Activated naive CD8-positive, alpha-beta T cell (primary cell): ENCODE results near the gene USP2.

Experiments used
- H3K27ac Mint-ChIP-seq: one replicate; pipeline ENCODE4 v1.8.0; 2021; ENCODE audit warnings: mixed read lengths
- H3K27me3 Mint-ChIP-seq: one replicate; pipeline ENCODE4 v1.8.0; 2021; ENCODE audit warnings: mixed read lengths
- H3K36me3 Mint-ChIP-seq: one replicate; pipeline ENCODE4 v1.8.0; 2021; ENCODE audit warnings: mixed read lengths
- H3K4me1 Mint-ChIP-seq: one replicate; pipeline ENCODE4 v1.8.0; 2021; ENCODE audit warnings: low read depth, mixed read lengths
- H3K4me3 Mint-ChIP-seq: one replicate; pipeline ENCODE4 v1.8.0; 2021; ENCODE audit warnings: mild to moderate bottlenecking, mixed read lengths
- H3K9me3 Mint-ChIP-seq: one replicate; pipeline ENCODE4 v1.8.0; 2021; ENCODE audit warnings: low read depth, mixed read lengths

USP2 gene

GRCh38 chr11:119322921-119323531 is 58.5 kb downstream of the USP2 start:
- Mint-ChIP-seq H3K27me3 (peaks cover 7% of the 10 kb centered on the region), H3K36me3 (no peaks in the 10 kb centered on the region), H3K4me1 (peaks cover 19% of the 10 kb centered on the region), H3K27ac (no peak overlapping the region), H3K9me3 (no peaks in the 10 kb centered on the region), H3K4me3 (no peak overlapping the region)

DNA sequence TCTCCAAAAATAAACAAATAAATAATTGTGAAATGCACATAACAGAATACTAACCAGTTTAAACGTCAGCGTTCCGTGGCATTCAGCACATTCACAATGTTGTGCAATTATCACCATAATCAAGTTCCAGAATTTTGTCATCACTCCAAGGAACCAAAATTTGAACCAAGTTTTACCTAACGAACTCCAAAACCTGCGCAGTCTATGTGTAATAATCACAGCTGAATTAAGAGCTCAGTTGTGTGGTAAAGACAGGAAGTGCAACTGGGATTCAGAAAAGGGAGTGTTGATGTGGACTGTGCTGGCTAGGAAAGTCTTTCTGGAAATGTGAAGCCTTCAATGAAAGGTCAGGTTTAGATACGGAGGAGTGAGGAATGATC is 59.1 kb downstream of the USP2 start:
- no peaks in the 10 kb centered on the region for H3K36me3 Mint-ChIP-seq
- H3K4me1 Mint-ChIP-seq: peaks cover 19% of the 10 kb centered on the region
- H3K9me3 Mint-ChIP-seq: no peaks in the 10 kb centered on the region
- peak overlapping the region; percentile 9 for H3K4me3 Mint-ChIP-seq
- H3K27ac Mint-ChIP-seq: no peak overlapping the region
- peaks cover 7% of the 10 kb centered on the region for H3K27me3 Mint-ChIP-seq

- Mint-ChIP-seq H3K4me1 (peaks cover 19% of the 10 kb centered on the region), H3K4me3 (peak overlapping the region; percentile 82), H3K27ac (peak overlapping the region; percentile 16), H3K9me3 (no peaks in the 10 kb centered on the region), H3K27me3 (peaks cover 7% of the 10 kb centered on the region), H3K36me3 (no peaks in the 10 kb centered on the region)
These were observed 60.5 kb downstream of the USP2 start for GRCh38 chr11:119320776-119321524.

DNA sequence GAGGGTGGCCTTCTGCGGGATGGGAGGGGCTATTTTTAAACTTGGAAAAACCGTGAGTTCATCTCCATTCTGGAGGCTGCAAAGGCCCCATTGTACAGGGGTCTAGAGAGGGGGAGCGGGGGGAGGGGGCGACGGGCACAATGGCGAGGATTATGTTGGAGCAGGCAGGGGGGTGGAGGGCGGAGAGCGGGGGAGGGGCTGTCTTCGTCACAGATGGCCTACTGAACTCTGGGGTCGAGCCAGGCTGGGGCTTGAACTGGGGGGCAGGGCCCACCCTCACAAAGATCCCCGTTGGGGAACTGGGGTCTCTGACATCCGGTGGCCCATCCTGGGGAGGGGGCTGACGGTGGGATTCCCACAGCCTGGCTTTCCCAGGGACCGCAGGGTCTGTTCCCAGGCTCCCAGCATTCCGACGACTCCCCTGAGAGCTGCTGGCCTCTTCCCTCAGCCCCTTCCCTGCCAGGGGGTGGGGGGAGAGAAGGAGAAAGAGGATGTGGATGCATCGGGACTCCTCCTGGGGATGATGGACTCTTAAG is 61.2 kb downstream of the USP2 start:
- Mint-ChIP-seq H3K9me3 (no peaks in the 10 kb centered on the region), H3K27ac (no peak overlapping the region), H3K4me3 (peak overlapping the region; percentile 84), H3K27me3 (peaks cover 7% of the 10 kb centered on the region), H3K36me3 (no peaks in the 10 kb centered on the region), H3K4me1 (peaks cover 23% of the 10 kb centered on the region)

GRCh38 chr11:119319700-119320239 is 61.7 kb downstream of the USP2 start:
- no peaks in the 10 kb centered on the region for H3K9me3 Mint-ChIP-seq
- peak overlapping the region; percentile 84 for H3K4me3 Mint-ChIP-seq
- H3K27ac Mint-ChIP-seq: no peak overlapping the region
- H3K36me3 Mint-ChIP-seq: no peaks in the 10 kb centered on the region
- peaks cover 7% of the 10 kb centered on the region for H3K27me3 Mint-ChIP-seq
- peaks cover 26% of the 10 kb centered on the region for H3K4me1 Mint-ChIP-seq

DNA sequence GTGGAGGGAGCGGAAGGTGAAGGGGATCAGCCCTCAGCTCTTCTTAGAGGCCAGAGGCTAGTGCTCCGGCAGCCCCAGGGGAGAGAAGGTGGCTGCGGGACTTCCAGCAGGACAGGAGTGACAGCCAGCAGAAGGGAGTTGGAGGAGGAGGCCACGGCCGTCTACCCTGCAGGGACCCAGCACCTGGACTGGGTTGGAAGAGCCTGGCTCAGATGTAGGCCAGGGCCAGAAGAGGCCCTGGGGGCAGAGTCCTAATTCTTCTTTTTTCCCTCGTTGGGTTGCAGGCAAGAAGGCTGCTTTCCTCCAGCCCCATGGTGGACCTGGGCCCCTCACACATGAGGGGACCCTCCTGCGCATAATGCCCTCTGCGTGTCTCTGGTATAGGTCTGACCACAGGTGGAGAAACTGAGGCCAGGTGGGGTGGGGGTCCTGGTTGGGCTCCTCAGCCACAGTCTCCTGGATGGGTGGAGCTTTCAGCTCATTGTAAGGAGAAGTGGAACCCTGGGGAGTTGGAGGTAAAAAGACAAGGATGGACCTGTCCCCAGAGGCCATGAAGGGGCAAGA is 62.3 kb downstream of the USP2 start:
- Mint-ChIP-seq H3K4me3 (peak overlapping the region; percentile 84), H3K27me3 (peaks cover 7% of the 10 kb centered on the region), H3K9me3 (no peaks in the 10 kb centered on the region), H3K36me3 (no peaks in the 10 kb centered on the region), H3K27ac (no peak overlapping the region), H3K4me1 (peaks cover 26% of the 10 kb centered on the region)

GRCh38 chr11:119318240-119319135 is 63.0 kb downstream of the USP2 start:
- H3K27me3 Mint-ChIP-seq: peaks cover 7% of the 10 kb centered on the region
- no peaks in the 10 kb centered on the region for H3K9me3 Mint-ChIP-seq
- H3K27ac Mint-ChIP-seq: no peak overlapping the region
- no peaks in the 10 kb centered on the region for H3K36me3 Mint-ChIP-seq
- peak overlapping the region; percentile 13 for H3K4me3 Mint-ChIP-seq
- peaks cover 24% of the 10 kb centered on the region for H3K4me1 Mint-ChIP-seq

- H3K27ac Mint-ChIP-seq: no peak overlapping the region
- peaks cover 7% of the 10 kb centered on the region for H3K27me3 Mint-ChIP-seq
- no peaks in the 10 kb centered on the region for H3K9me3 Mint-ChIP-seq
- H3K36me3 Mint-ChIP-seq: no peaks in the 10 kb centered on the region
- no peak overlapping the region for H3K4me3 Mint-ChIP-seq
- H3K4me1 Mint-ChIP-seq: peaks cover 22% of the 10 kb centered on the region
These were observed 63.8 kb downstream of the USP2 start for GRCh38 chr11:119317592-119318239.

- peak within 1 kb of the TSS; percentile 81 for H3K4me3 Mint-ChIP-seq
- no peak within 1 kb of the TSS for H3K27ac Mint-ChIP-seq
- H3K36me3 Mint-ChIP-seq: no peaks in the 10 kb centered on the region
- peaks cover 7% of the 10 kb centered on the region for H3K27me3 Mint-ChIP-seq
- no peaks in the 10 kb centered on the region for H3K9me3 Mint-ChIP-seq
- peaks cover 20% of the 10 kb centered on the region for H3K4me1 Mint-ChIP-seq
These were observed 64.5 kb downstream of the USP2 start, which contains the start of gene MCAM for GRCh38 chr11:119316729-119317591. Gene MCAM (minus strand): TSS chr11:119317130. CDS start chr11:119317101, 29 bp downstream.

DNA sequence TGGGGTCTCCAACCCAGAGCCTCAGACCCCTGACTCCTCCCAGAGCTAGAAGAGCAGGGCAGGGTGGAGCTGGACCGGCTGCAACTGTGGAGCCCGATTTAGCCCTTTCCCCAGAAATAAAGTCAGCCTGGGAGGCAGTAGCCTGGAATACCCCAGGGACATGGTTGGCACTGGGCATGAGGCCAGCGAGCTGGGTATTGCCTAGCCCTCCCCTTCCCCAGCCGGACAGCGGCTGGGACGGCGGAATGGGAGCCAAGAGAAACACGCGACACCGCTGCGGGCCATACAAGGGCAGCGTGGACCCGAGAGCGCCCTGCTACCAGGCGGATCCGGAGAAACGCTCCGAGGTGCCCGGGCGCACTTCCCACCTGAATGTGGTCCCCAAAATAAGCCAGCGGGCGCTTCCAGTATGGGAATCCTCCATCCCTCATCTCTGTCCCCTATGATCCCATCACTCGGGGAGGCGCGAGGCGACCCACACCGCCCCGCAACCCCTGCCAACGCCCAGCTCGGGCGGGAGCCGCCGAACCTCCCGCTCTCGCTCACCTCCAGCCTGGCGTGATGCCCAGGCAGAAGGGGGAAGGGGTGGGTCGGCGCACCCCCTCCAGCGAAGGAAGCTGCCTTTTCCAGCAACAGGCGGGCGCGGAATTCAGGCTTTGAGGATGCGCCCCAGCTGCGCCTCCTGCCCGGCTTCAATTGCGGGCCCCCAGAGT is 65.3 kb downstream of the USP2 start:
- Mint-ChIP-seq H3K9me3 (no peaks in the 10 kb centered on the region), H3K4me3 (peak overlapping the region; percentile 81), H3K27ac (no peak overlapping the region), H3K4me1 (peaks cover 16% of the 10 kb centered on the region), H3K36me3 (no peaks in the 10 kb centered on the region), H3K27me3 (peaks cover 7% of the 10 kb centered on the region)

DNA sequence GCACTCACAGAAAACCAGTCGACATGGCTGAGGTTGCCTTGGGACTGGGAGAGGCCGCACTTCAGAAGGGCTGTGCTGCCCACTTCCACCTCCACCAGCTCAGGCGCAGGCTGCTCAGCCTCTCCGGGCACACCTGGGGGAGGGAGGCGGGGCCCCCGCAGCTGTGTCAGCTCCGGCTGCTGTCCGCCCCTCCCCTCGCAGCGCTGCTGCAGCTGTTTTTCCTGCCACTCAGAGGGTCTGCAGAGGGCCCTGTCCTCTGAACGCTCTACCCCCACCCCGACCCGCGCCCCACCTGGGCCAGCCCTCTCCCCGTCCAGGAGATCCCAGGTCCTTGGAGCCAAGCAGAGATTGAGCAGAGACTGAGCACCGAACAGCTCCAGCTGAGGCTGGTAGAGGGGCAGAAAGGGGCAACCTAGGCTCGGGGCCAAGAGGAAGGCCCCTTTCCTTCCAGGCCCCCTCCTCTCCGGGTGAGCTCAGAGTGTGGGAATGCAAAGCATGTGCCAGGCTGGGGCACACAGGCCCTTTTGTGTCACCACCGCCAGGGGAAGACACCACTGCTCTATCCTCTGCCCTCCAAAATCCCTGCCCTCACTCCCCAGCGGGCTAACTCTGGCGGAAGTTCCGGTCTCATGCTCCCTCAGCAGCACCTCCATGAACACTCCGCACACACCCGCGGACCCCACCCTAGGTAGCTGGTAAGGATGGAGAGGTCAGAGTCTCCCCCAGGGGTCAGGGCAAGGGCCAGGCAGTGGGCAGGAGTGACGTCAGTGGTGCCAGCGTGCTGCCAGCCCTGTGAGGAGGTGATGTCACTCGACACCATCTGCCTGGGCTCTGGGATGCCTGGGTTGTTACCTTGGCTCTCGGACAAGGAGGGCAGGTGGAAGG is 66.1 kb downstream of the USP2 start:
- Mint-ChIP-seq H3K4me3 (peak overlapping the region; percentile 81), H3K27ac (no peak overlapping the region), H3K36me3 (no peaks in the 10 kb centered on the region), H3K9me3 (no peaks in the 10 kb centered on the region), H3K27me3 (peaks cover 7% of the 10 kb centered on the region), H3K4me1 (peaks cover 16% of the 10 kb centered on the region)

DNA sequence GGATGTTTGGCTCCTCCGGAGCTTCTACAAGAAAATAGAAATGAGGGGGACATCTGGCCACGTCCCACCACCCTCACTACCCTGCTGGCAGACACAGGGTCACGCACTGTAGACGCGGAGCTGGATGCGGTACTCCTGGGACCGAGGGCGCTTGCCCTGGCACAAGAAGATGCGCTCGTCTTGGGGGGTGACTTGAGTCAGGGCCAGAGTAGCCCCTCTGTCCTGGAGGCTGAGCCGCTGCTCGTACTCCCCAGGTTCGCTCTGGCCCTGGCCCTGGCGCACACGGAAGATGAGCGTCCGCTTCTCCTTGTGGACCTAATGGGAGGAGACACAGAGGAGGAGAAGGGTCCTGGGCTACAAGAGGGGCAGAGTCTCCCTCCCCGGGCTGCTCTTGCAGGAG is 66.8 kb downstream of the USP2 start:
- H3K9me3 Mint-ChIP-seq: no peaks in the 10 kb centered on the region
- no peak overlapping the region for H3K27ac Mint-ChIP-seq
- no peaks in the 10 kb centered on the region for H3K36me3 Mint-ChIP-seq
- peak overlapping the region; percentile 81 for H3K4me3 Mint-ChIP-seq
- H3K4me1 Mint-ChIP-seq: peaks cover 14% of the 10 kb centered on the region
- peaks cover 5% of the 10 kb centered on the region for H3K27me3 Mint-ChIP-seq
